ENCODE data around the gene OR2L13. TPM values are rescaled to one million over a fixed set of nuclear protein-coding genes. Genes with fewer than 3 reads are reported as not detected.
"Not testable (repeated sequence)": the region's sequence is repeated elsewhere in the genome, so short reads cannot be mapped to it uniquely, and the experiment has no call there.

Gene OR2L13, protein sequence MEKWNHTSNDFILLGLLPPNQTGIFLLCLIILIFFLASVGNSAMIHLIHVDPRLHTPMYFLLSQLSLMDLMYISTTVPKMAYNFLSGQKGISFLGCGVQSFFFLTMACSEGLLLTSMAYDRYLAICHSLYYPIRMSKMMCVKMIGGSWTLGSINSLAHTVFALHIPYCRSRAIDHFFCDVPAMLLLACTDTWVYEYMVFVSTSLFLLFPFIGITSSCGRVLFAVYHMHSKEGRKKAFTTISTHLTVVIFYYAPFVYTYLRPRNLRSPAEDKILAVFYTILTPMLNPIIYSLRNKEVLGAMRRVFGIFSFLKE
- not detected for total RNA-seq

DNA sequence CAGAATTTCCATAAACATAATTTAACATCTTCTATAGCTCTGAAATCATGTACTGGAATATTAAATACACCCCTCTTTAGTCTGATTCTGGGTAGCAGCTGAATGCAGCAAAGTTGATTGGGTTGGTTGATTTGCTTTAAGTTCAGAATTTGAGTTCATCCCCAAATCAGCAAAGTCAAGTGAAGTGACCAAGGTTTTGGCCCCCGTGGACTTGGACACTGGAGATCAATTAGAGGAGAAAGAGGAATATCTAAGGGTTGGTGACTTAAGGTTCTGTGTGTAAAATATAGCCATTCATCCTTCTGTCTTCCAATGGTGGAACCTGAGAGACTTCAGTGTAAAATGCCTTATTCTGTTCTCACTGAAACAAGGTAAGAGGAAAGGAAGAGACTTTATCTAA, at the start of gene OR2L13:
Gene OR2L13, plus strand, starts transcription at position 301 of the 400 bp plus-strand sequence. CDS start 4,192 bp downstream, outside the sequence.
- ATAC-seq (no peak), DNase-seq (ENCODE audit: low spot score) (no peak)

DNA sequence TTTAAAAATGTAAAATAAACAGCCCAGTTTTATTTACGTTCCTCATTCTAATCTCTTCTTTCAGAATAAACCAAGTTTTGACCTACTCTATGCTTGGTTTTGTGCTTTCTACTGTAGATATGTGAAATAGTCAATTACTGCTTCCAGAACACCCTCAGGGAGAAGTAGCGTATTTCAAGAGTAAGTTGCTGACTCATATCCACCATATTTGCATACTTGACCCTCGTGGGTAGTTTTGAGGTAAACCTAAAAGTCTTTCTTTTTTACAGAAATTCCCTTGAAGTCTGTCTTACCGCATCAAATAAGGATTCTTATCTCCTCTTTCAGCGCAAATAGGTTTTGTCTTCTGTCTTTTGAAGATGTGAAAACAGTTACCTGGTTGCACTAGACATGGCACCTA, 49.8 kb upstream of the OR2L13 start:
- DNase-seq (ENCODE audit: low spot score) (no peak), ATAC-seq (no peak)

DNA sequence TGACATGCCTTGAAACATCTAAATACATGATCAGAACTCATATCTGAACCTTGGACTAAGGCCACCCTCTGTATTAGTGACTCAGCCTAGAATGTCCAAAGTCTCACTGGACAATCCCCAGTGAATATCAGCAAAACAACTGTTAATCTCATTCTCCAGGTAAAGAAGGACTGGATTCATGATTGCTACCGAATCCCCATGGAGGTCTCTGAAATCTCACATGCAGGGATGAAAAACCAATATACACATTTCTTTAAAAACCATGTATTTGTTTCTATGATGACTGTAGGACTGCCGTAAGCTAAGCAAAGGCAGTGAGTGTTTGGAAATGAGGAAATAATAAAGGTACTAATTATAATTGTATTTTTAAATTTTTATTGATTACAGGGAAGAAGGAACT, 48.4 kb upstream of the OR2L13 start, which contains the start of gene OR2L3:
Gene OR2L3, plus strand, starts transcription at position 301 of the 400 bp plus-strand sequence. CDS start 13,846 bp downstream, outside the sequence.
- DNase-seq (ENCODE audit: low spot score): no peak
- ATAC-seq: no peak

DNA sequence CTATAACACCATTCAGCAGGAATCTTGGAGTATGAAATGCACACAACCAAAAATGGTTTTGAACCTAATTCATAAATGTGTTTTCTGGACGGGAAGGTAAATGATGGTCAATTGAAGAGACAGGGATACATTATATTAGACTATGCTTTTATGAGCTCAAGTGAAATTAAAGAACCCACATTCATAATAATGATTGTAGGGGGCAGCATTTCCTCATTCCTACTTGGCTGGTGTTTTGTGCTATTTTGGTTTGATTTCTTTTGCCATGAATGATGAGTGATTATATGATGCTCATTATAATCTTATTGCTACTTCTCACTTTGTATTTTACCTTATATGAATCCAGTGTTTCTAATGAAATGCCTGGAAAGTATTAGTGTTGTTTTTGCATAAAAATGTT, 48.0 kb upstream of the OR2L13 start:
- DNase-seq (ENCODE audit: low spot score) (no peak), ATAC-seq (no peak)

DNA sequence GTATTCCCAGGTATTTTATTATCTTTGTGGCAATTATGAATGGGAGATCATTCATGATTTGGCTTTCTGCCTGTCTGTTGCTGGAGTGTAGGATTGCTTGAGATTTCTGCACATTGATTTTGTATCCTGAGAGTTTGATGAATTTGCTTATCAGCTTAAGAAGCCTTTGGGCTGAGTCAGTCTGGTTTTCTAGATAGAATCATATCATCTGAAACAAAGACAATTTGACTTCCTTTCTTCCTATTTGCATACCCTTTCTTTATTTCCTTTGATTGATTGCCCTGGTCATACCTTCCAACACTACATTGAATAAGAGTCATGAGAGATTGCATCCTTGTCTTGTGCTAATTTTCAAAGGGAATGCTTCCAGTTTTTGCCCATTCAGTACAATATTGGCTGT, 40.3 kb upstream of the OR2L13 start:
- ATAC-seq (no peak), DNase-seq (ENCODE audit: low spot score) (no peak)

DNA sequence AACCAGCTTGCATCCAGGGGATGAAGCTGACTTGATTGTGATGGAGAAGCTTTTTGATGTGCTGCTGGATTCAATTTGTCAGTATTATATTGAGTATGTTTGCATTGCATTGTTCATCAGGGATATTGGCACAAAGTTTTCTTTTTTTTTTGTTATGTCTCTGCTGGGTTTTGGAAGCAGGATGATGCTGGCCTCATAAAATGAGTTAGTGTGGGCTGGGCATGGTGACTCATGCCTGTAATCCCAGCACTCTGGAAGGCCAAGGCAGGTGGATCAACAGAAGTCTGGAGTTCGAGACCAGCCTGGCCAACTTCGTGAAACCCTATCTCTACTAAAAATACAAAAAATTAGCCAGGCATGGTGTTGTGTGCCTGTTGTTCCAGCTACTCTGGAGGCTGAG, 39.7 kb upstream of the OR2L13 start:
- no peak for DNase-seq (ENCODE audit: low spot score)
- ATAC-seq: no peak

DNA sequence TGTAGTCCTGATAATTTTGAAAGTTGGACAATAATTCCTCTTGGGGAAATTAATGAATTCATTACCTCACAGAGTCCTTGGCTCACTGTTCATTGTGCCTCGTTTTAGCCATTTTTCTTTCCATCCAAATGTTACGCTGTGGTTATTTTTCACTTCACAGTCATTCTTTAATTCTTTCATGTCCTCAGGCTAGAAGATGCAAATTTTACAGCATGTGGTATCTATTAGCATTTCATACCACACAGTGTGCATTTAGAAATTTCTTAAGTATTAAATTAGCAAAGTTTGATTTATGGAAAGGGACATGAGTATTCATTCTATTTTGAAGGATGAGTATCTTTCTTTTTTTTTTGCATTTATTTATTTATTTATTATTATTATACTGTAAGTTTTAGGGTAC, 29.9 kb upstream of the OR2L13 start:
- no peak for ATAC-seq
- DNase-seq (ENCODE audit: low spot score): no peak

DNA sequence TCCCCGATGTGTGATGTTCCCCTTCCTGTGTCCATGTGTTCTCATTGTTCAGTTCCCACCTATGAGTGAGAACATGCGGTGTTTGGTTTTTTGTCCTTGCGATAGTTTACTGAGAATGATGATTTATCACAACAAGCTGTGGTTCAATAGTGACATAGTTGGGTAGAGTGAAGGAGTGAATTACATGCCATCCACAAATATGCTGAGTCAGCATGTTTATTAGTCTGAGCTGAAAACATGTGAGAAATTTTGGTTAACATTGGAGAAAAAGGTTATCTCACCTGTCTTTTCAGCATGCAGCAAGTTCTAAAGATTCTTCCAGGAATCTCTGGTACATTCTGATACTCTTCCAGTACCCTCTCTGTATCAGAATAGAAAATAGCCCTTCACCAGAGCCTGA, 29.4 kb upstream of the OR2L13 start:
- ATAC-seq: no peak

DNA sequence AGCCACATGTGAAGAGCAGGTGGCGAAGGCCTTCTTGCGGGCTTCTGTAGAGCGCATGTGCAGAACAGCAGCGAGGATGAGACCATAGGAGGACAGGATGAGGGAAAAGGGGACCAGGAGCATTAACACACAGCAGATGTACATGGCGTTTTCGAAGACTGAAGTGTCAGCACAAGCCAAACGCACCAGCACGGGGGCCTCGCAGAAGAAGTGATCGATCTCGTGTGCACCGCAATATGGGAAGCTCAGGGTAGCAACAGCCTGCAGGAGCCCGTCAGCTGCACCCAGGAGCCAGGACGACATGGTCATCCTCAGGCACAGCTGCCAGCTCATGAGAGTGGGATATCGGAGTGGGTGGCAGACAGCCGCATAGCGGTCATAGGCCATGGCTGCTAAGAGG, 11.1 kb upstream of the OR2L13 start:
- not testable (repeated sequence) for DNase-seq (ENCODE audit: low spot score); ATAC-seq

More for the DNA sequence above, 29.4 kb upstream of the OR2L13 start:
- DNase-seq (ENCODE audit: low spot score): no peak

DNA sequence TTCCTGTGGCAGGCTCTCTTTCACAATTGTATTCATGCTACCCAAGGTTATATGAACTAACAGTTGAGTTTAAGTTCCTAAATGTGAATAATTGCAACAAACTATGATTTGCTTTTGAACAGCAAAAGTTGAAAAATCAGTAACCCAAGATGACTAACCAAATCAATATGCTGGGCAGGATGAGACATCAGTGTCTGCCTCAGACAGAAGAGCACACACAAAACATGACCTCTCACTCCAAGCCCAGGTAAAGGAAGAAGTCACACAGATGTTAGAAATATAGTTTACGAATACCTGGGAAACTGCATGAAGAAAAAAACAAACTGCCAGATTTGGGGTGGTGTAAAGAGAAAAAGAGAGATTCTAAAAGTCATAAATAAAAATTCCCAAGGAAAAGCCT, 3.5 kb downstream of the OR2L13 start:
- ATAC-seq: no peak

DNA sequence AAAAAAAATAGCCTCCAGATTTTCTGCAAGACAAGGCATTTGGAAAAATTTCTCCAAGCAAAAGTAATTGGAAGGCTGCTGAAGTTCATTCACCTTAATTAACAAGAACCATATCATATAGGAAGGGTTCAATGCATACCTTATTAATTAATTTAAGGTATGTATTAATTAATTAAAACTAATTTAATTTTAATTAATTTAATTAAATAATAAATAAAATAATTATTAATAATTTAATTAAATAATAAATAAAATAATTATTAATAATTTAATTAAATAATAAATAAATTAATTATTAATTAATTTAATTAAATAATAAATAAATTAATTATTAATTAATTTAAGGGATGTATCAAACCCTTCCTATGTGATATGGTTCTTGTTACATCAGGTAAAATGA, 7.9 kb downstream of the OR2L13 start:
- no peak for ATAC-seq
- no peak for DNase-seq (ENCODE audit: low spot score)

More for the DNA sequence above, 3.5 kb downstream of the OR2L13 start:
- DNase-seq (ENCODE audit: low spot score): no peak

DNA sequence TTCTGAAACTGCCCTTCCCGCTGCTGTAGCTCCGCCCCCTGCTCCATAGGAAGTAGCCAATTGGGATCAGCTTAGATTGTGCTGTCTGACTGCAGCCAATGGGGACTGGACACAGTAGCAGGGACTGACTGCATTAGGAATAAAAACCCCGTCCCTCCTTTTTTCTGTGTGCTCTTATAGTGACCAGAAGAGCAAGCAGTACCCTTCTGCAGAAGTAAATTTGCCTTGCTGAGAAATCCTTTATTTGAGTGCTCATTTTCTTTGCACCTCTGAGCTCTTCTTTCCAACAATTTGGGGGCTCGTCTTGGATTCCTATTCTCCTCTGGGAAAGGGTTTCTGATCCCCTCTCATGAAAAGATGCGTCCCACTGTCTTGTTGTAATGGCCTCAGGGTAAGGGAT, 16.2 kb downstream of the OR2L13 start:
- DNase-seq (ENCODE audit: low spot score): no peak
- ATAC-seq: no peak

DNA sequence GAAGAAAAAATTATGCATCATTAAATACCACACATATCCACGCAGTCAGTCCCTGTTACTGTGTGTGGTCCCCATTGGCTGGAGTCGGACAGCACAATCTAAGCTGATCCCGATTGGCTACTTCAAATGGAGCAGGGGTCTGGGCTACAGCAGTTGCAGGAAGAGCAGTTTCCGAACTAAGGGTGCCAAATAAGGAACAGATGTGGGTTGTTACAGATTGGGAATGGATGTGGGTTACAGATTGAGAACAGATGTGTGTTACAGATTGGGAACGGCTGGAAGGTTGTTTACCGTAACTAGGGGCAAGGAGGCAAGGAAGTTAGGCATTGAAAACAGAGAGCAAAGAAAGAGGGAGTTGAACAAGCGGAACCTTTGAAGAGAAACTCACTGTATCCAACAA, 19.9 kb downstream of the OR2L13 start:
- ATAC-seq (no peak), DNase-seq (ENCODE audit: low spot score) (no peak)

DNA sequence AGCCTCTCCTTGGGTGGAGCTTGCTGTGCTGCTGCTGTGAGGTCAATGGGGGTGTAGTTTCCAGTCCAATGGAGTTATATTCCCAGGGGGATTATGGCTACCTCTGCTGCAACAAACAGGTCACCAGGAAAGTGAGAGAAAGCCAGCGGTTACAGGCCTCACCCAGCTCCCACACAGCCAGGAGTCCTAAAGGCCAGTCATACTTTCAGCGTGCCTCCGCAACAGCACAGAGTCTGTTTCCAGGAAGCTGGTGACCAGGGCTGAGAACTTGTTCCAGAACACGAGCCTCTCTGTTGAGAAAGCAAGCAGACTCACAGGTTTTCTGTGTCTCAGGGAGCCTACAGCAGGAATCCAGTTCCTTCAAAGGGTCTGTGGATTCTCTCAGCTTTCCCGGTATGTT, 32.7 kb downstream of the OR2L13 start:
- DNase-seq (ENCODE audit: low spot score): no peak
- no peak for ATAC-seq

DNA sequence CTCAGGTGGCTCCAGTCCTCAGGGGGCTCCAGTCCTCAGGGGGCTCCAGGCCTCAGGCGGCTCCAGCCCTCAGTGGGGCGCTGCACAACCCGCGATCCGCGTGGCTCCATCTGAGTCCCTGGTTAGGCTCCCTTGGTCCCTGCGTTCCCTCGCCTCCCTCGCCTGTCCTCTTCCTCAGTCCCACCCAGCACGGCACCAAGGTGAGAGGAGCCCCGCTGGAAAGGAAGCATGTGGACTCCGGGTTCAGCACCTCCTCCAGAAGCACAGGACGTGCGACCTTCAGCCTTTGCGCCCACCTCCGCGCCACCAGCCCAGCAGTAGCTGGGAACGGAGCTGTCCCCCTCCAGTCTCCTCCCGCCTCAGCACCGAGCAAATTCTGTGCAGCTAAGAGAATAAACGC, 41.8 kb downstream of the OR2L13 start:
- DNase-seq (ENCODE audit: low spot score) (no peak), ATAC-seq (no peak)

DNA sequence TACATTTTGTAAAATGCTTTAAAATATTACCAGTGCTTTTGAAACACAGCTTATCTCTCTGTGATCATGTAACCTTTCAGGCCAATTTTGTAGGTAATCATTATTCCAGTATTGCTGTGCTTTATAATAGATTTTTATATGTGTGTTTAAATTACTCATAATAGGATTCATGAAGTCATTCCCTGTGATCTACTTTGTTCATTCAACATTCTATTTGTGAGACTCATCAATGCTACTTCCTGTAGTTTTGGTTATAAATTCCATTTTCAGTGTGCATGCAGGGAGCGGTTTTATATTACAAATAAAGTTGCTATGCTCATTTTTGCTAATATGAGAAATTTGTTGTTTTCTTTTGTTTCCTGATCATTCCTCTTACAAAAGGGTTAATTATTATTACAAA, 45.9 kb downstream of the OR2L13 start:
- ATAC-seq: no peak
- no peak for DNase-seq (ENCODE audit: low spot score)

DNA sequence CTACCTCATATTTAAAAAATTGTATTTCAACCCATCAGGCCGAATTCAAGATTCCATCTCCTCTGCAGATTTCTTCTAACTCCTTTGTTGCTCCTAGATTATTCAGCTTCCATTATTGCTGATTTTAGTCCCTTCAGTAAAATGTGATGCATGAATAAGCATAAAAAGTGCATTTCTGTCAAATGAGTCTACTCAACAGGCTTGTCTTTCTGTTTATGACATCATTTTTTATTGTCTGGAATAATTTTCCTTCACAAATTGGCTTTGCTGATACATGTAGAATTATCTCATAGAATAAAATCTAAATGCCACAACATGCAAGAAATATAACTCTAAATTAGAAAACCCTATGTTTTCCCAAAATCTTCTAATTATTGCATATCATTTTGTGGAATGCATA, 48.3 kb downstream of the OR2L13 start:
- no peak for DNase-seq (ENCODE audit: low spot score)
- ATAC-seq: no peak

DNA sequence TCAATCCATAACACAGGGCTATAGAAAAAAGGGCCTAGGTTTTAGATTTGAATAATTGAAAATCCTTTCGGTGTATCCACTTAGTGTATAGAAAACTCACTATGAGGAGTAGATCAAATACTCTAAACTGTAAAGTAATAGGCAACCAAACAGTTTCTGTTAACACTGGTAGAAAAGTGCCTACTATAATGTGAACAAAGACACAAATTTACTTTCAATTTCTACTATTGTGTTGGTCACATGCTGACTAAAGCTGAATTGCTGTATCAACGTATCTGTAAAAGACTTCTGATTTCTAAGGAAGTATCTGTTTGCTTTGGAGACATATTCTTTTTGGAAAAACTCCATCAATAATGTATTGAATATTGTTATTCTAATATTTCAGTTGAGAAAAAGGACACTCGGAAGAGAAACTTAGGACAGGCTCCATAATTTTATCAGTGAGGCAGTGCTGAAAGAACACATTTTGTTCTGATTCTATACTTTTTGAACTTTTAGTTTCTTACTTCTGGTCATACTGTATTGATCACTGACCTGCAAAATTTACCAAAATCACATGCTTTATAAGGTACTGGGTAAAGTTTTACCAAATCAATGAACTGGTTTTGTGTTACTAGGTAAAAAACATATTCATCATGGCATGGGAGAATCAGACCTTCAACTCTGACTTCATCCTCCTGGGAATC, 49.7 kb downstream of the OR2L13 start, which contains the start of gene OR2M5:
Gene OR2M5, plus strand, starts transcription at position 636 of the 686 bp plus-strand sequence. Its CDS starts 0 bp downstream, at position 636.
- ATAC-seq (no peak), DNase-seq (ENCODE audit: low spot score) (no peak)

Measured in left lobe of liver (tissue), 2 donors.